GM21529 (cell line): ENCODE data around the gene LRRTM3.

Experiments
- ATAC-seq: cut with Tn5 transposase; IDR thresholded peaks from one replicate; pipeline ENCODE4 v1.9.1; 2021; ENCODE audit not compliant: unreplicated experiment

Gene LRRTM3

GRCh38 chr10:67015225-67015624, 89.4 kb downstream of the LRRTM3 start:
- ATAC-seq, result no peak

DNA sequence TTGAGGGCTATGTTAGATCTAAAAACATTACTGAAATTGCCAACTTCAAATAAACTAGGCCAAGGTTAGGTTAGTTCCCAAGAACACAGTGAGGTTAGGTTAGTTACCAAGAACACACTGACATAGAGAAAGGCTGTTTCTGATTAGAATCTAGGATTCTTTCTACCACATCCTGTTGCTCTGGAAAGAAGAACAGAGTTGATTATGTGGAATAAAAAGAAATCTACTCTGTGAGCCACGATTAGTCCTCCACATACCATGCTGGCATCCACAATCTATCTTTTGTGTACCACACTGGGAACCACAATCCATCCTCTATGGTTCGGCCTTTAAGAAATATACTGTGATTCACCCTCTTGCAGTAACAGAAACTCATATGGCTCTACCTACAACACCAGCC, 91.4 kb downstream of the LRRTM3 start:
- ATAC-seq, result no peak

GRCh38 chr10:67022099-67022498, 96.3 kb downstream of the LRRTM3 start:
- ATAC-seq, result no peak

DNA sequence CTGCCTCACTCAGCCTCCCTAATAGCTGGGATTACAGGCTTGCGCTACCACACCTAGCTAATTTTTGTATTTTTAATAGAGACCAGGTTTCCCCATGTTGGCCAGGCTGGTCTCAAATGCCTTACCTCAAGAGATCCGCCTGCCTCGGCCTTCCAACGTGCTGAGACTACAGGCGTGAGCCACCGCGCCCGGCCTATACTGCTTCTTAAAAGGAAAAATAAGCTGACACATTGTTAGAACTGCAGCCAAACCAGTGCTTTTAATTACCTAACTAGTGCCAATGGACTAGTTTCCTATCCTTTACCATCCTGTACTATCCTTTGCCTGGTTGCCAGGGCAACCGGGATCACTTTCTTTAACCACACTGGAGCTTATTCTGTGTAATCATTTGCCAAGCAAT, 108.0 kb downstream of the LRRTM3 start:
- ATAC-seq, result no peak

DNA sequence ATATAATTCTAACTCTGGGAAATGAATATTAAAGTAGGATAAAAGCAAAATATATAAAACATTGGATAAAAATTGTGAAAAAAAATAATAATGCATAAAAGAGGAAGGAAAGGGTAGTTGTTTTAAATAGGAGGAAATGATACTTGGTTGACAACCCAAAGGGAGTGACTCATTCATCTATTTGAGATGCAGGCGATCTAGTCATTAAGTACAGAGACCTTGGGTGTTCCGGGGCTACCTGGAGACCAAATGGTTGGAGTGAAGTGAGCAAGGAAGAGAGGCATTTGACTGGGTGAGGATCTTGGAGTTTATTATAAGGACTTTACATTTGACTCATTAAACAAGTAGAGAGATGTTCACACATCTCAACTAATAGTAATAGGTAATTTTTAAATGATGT, 111.0 kb downstream of the LRRTM3 start:
- no peak for ATAC-seq

DNA sequence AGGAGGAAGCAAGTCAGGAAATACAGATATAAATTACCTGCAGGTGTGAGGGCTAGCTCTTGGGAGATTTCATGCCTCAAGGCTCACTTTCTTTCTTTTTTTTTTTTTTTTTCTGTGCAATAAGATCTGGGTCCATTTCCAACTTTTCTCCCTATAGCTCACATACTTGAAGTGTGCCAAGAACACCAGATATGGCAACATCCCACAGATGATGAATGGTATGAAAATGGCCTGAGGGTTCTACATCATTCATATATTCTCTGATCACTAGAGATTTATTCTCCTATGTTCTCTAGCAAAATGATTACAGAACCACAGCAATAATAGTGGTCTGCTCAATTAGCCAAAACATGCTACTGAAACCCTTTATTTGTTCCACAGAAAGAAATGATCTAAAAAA, 117.2 kb downstream of the LRRTM3 start:
- ATAC-seq, result no peak

DNA sequence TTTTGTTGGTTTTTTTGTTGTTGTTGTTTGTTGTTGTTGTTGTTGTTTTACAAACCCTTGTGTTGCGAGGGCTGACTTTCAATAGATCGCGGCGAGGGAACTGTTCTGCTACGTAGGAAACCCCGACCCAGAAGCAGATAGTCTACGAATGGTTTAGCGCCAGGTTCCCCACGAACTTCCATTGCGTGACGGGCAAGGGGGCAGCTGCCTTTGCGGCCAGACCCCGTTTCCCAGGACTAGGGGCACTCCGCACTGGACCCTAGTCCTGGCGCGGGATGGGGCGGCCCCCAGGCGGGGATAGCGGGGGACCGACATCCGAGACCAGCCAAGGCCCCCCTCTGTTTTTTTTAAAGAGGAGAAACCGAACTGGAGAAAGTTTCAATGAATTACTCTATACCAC, 119.6 kb downstream of the LRRTM3 start:
- no peak for ATAC-seq

DNA sequence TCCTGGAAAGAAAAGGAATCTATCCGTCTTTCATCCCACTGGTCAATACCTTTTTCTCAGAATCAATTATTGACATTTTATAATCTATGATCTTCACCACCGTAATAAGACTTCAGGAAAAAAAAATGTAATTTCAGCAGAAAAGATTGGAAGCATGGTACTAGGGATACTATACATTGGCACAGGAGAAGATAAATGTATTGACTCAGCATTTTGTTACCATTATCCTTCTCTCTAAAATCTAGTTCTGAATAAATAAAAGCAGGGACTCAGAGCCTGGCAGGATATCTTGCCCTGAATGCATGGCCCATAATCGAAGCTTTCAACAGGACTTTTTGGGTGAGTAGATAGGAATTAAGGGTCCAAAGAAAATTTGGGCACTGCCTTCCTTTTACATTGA, 120.7 kb downstream of the LRRTM3 start:
- no peak for ATAC-seq

DNA sequence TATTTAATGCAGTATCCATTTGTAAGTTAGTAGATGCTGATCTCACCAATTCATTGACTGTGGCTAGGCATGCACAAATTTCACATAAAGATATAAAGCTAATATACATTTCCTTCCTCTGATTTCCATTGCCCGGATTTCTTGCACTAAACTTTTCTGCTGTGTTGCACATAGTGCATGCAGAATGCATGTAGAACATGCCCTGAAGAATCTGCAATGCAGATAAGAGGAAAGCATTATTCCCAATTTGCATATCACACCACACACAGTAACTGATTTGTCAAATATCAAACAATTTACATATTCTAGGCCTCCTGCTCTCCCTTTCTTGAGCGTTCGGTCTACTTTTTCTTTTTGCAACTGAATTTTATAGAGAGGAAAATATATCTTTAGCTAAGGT, 124.2 kb downstream of the LRRTM3 start:
- ATAC-seq, result no peak

DNA sequence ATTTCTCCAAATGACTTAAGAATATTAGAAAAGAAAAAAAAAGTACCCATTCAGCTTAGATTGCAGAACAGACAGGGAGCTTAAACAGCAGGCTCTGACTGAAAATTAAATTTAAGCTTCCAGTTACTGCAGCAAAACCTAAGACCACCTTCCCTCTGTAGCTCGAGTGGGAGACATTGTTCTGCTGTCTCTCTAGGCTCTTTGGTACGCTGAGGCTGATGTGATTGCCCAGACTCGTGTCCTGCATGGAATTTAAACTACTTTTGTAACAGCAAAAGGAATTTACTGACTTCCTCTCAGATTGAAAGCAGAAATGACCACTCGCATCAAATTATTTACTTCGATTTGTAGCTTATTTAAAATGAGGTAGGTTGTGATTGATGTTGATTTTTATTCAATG, 124.6 kb downstream of the LRRTM3 start:
- ATAC-seq, result no peak

DNA sequence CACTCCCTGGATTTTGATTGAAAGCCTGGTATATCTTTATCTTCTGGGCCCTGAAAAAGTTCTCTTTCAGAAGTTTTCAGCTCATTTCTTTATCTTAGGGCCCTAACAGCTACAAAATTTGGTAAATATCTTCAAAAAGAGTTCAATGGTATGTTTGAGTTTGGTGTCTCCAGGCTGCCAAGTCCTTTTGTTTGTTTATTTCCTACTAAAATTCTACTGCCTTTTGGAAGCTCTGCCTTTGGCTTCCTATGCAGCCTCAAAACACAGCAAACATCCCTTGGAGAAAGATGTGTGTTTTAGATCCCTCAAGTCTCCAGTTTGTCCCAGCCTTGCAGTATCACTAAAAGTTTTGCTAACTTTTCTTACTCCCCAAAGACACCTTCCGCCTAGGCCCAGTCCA, 146.8 kb downstream of the LRRTM3 start:
- ATAC-seq, result no peak

DNA sequence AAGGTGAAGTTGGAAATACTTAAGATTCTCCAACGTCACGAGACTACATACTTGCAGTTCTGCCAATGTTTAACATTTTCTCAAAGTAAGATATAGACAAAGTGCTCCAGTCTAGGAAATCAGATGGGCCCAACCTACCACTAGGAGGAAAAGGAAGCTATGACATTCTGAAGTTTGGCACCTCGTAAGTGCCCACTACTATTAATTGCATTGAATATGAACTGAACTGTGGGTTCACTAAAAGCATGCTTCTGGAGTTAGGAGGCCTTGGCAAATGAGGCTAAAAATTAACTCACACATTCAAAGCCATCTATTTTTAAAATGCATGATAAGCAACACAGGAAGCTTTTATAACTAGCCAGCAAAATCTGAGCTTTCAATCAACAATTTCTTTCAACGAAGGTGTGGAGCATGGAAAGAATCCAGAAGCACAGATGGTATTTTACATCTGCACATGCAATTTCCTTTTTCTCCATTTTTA, 149.7 kb downstream of the LRRTM3 start:
- no peak for ATAC-seq

GRCh38 chr10:67076144-67076543, 150.3 kb downstream of the LRRTM3 start:
- ATAC-seq, result no peak

GRCh38 chr10:67077376-67077775, 151.5 kb downstream of the LRRTM3 start:
- no peak for ATAC-seq

DNA sequence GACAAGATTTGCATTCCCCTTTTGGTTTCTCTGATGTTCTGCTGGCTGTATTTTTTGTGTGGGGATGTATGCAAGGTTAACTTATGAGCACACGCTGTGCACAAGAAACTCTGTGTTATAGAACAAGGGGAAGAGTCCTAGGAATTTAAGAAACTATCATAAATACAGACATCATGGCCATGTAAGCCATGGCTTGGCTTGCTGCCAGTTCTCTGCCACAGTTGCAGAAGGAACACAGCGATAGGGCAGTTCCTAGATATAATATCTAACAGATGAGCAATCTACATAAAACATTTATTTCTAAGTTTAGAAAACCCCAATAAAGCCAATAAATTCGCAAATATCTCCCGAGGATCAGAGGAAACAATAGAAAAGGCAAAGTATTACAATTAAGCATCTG, 153.3 kb downstream of the LRRTM3 start:
- no peak for ATAC-seq

- no peak for ATAC-seq
Measured at GRCh38 chr10:67086327-67087134, 160.7 kb downstream of the LRRTM3 start.

- ATAC-seq, result no peak
Measured at GRCh38 chr10:67087135-67087425, 161.2 kb downstream of the LRRTM3 start.

DNA sequence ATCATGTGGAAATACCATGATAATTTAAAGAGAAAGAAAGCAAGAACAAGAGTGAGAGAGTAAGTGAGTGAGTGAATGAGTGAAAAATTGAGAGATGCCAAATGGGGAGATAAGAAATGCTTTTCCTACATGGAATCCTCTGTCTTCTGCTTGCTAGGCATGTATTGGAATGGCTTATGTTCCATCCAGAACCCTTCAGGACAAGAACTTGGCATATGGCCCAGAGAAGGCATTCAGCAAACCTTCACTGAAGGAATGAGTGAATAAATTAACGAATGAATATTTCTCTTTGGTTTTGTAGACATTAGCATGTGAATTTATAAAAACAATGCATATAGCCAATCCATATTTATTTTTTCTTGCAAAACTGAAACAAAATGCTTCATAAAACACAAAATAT, 162.2 kb downstream of the LRRTM3 start:
- no peak for ATAC-seq

DNA sequence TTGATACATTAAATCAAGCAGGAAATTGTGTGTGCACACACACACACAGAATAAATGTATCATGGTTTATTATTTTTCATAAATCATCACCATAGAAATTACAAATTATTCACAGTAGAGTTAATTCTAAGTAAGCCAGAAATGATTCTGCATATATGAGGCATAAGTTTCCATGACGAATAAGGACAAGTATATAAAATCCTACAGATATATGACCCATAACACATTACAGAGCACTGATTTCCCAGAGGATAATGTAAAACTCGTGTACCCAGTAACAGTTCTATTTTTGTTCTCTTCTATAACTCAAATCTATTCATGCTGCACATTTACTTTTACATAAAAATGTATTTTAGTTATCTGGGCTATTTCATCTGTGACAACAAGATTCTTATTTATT, 169.7 kb downstream of the LRRTM3 start:
- ATAC-seq, result no peak

DNA sequence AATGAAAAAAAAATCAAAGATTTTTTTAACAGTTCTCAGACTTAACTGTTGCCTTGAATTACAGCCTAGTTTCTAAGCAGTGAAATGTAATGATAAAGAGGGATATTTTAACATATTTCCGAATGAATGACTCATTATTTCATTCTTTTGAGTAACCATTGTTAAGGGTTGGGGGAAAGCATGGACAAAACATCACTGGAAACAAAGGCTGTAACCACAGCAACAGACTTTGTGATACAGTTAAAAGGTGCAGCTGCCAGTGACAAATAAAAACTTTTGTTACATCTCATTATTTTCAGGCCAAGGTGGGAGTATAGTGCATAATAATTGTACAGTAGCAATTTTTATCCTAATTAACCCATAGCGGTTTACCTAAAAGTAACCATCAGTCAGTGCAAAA, 172.6 kb downstream of the LRRTM3 start:
- ATAC-seq, result no peak

GRCh38 chr10:67100951-67101350, 175.1 kb downstream of the LRRTM3 start:
- ATAC-seq, result no peak

- ATAC-seq, result no peak
Measured at GRCh38 chr10:67107670-67108069, 181.8 kb downstream of the LRRTM3 start.

GRCh38 chr10:67110286-67110685, 184.4 kb downstream of the LRRTM3 start:
- no peak for ATAC-seq
